Measurements from ENCODE around the gene NOLC1.

The NOLC1 gene

DNA sequence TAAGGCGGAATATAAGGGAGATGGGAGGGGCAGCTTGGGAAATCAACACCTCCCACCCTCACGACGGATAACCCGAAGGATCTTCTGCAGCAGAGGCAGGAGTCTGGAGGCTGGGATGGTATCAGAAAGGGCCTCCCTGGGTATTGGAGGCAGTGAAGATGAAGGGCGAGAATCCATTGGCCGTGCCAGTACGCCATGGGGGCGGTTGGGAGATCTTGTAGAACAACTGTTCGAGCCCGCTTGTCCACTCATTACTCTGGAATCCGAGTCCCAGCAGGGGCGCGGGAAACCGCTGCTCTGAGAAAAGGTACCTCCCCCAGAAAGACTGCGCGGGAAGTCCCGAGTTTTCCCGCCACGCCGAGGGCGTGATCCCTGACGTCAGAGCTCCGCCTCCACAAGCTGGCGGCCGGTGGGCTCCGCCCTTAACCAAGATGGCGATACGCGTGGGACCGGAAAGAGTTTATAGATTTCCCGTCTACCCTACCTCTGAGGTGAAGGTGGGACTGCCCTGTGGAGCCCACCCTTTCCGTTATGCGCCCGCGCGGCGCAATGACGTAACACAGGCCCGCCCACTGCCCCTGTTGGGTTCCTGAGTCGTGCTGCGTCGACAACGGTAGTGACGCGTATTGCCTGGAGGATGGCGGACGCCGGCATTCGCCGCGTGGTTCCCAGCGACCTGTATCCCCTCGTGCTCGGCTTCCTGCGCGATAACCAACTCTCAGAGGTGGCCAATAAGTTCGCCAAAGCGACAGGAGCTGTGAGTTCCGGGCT lies at the start of gene NOLC1:
Gene NOLC1, plus strand, starts transcription at position 616 of the 771 bp plus-strand sequence. Its CDS starts 22 bp downstream, at position 638.
- DNase-seq: peak; percentile 100

DNA sequence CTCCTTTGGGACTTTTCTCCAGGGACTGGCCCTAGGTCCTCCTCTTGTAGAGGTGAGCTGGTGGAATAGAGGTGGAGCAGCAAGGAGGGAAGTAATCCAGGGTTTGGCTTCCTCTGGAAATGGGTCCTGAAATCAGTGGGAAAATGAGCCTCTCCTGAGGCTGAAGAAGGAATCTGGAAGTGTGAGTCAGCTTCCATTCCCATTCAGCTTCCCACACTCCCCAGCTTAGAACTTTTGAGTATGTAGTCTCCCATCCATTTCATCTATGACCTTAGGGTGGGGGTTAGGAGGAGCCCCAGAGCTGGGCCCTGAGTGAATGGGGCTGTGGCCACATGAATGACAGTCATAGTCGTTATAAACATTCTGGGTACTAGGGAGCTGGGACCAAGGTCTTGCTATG lies 49.8 kb upstream of the NOLC1 start:
- no peak for DNase-seq

DNA sequence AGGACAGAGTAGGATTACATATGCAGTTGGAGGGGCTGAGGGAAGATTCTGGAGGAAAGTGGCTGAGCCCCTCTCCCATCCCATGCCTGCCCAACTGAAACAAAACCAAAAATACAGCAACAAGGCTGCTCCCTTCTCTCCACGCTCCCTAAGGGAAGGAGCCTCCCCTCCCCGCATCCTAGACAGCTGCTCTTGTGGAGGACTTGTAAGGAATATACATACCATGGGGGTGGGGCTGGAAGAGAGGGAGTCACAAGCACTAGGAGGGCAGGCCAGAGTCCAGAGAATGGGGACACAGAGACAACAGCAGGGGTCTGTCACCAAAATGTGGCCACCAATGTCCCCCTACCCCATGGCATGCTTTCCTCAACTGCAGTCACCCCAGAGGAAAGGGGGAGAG lies 45.2 kb upstream of the NOLC1 start:
- DNase-seq: no peak

DNA sequence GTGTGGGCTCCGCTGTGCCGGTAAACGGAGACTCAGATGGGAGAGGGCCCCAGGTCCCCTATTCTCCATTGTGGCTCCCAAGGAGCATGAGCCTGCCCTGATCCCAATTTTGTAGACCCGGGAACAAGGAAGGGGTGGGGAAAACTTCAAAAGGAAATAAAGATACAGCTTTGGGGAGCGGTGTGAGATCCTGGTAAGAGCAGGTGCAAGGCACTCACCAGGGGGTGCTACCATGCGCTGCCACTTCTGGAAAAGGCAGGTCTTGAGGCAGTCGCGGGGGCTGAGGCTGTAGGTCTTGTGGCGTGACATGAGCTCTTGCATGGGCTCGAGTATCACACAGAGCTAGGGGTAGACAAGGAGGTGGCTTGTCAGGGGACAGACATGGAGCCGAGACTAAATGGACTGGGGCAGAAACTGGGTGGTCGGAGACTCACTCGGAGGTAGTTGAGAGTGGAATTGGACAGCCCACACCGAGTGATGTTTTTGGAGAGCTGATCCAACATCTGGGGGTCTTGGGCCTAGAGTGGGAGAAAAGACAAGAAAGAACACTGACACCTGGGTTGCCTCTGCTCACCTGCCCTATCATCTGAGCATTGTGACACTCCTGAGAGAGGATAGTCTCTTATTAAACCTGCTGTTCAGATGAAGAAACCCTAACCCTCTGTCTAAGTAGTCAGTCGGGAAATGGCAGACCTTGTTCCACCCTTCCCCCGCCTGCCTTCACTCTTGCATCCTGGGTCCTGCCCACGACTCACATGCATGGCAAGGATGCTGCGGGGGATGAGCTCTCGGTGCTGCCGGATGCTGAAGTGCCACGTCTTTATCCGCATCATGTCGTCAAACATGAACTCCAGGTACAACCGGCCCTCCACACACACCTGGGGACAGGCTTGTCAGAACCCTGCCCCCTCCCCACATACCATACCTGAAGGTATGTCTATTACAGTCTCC lies 42.7 kb upstream of the NOLC1 start:
- no peak for DNase-seq

DNA sequence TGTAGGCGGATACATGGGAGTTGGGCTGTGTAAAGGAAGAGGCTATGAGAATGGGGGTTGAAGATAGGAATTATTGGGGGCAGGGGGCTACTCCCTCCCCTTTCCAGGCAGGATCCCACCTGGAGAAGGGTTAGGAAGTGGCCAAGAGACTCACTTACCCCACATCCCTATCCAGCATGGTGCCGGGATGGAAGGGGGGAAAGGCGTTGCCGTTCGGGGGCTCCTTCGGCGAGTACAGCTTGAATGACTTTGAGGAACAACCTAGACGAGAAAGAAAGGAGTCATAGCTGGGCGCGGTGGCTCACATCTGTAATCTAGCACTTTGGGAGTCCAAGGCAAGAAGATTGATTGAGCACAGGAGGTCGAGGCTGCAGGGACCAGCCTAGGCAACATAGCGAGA lies 40.9 kb upstream of the NOLC1 start:
- DNase-seq: no peak

DNA sequence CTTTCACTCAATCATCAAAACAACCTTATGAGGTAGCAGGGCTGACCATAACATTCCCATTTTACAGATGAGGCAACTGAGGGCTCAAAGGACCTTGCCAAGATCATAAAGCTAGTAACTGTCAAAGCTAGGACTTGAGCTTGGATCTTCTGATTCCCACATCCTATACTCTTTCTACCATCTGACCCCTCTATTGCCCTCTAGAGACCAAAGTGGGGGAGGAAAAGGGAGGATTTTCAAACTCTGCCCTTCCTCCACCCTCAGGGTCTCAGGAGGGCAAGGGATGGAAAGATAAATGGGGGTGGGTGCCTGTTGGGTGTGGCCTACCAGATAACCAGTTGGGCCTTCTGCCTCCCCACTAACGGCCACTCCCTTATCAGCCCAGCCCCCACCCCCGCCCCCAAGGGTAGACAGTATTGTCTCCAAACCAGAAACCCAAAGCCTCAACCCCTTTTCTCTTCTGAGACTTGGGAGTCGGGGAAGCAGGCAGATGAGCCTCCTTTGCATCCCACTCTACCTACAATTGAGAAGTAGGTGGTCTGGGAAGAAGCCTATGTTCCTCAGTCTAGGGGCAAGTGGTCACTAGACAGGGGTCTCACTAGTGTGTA lies 39.9 kb upstream of the NOLC1 start:
- DNase-seq: no peak

DNA sequence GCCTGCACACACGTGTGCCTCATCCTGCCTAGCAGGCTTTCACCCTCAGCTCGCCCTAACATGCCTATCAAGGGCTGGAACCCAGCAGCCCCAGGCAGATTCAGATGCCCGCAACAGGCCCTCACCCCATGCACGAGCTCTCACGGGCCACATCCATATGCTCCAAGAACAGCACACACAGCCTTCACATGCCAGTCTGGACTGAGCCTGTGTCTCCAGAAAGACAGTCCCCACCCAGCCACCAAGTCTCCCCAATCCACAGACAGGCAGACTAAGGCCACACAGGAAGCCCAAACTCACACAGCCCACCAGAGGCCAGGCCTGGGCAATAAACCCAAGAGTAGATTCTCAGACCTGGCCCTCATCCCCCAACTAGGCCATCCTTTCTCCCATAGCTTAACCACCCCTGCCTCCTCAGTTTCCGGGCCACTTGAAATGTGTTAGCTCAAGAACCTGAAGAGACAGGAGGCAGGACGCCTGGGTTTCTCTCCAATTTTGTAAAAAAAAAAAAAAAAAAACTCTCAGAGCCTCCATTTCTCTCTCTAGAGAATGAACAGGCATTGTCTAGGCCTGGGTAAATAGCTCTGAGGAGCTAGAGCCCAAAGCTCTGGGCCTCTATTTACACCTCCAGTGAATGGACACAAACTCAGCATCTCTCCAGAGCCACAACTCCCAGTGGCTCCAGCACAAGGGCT lies 38.8 kb upstream of the NOLC1 start:
- no peak for DNase-seq

DNA sequence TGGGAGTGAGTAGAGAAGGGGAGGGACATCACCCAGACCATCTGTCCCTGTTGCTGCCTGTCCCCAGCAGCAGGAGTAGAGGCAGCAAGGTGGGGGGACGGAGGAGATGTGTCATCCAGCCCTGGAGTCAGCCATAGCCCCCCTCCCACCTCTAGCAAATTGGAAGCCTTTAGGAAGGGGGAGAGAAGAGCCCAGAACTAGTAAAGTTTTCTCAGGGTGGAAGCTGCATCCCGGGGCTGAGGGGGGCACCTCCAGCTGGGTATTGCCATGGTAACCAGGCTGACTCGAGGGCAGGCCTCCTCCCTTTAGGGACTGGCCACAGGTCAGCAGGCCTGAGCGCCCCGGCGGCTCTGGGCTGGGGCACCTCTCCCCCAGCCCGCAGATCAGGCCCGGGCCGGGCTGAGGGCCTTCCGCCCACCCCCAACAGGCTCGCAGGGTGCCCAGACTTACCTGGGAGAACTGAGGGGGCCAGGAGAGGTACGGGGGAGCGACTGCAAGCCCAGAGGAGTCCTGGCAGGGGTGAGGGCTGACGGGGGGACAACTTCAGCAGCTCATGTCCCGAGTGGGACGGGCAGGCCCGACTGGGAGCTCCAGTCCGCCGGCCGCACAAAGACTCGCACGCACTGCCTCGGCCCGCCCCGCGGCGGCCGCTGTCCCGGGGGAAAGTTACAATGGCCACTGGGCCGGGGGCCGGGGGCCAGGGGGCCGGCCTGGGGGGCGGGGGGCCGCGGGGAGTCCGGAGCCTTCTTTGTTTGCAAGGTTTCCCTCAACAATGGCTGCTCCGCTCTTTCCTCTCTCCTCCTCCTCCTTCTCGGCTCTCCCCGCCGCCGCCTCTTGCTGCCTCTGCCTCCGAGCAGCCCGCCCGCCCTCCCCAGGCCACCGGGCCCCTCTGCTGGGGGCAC lies 38.0 kb upstream of the NOLC1 start:
- peak; percentile 60 for DNase-seq

DNA sequence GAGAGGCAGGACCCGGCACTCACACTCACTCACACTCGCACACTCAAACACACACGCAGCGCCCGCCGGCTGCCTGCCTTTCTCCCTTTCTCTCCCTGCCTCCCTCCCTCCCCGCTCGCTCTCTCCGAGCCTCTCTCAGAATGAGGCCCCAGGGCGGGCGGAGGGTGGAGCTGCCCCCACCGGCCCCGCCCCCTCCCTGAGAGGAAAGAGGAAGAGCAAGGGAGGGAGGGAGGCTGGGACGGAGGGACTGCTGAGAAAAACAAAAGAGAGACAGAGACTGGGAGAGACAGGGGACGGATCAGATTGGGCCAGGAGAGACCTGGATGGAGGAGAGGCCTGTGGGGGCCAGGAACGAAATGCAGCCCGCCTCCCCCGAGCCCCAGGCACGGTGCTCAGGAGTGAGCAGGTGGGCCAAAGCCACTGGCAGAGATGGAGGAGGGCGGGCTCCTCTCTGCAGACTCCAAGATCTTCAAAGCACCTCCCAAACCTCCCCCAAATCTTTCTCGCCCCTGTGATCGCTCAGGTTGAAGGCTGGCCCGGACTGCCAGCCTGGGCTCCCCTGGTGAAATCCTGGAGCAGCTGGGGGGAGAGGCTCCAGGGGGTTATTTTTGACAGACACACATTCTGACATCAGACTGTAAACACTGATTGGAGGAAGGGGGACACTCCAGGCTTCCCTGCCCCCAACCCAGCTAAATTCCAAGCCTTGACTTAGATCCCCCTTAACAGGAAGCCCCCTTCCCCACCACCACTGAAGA lies 37.1 kb upstream of the NOLC1 start:
- peak; percentile 92 for DNase-seq

- DNase-seq: no peak
These were observed 36.4 kb upstream of the NOLC1 start for GRCh38 chr10:102115775-102116174.

GRCh38 chr10:102116656-102117055 lies 35.5 kb upstream of the NOLC1 start:
- no peak for DNase-seq

DNA sequence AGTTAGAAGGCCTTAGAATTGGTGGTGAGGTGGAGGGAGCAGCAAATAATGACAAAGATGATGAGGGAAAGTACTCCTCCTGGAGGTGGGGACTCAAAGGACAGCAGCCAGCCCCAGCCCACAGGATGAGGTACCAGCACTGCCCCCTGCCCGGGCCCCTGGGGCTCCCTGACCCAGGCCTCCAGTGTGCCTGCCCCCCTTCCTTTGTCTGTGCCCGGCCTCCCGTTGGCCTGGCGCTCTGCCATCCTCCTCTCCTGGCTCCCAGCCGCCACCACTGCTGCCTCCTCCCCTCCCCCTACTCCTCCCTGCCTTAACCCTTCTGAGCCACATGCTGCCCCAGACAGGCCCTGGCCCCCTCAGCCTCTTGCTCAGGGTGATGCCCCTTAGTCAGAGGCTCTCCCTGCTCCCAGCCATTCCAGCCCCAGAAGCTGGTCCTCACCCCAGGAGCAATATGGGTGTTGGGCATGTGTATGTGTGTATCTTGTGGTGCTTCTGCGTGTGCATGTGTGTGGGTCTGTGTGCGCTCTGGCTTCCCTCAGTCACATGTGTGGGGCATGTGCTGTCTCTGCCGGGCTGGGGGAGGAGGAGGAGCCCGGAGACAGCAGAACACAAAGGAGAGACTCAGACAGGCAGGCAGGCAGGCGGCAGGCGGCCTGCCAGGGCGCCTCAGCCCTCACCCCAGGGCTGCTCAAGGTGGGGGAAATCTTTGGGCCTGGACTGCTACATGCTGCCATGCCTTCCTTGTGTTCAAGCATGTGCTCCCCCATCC lies 34.6 kb upstream of the NOLC1 start:
- peak; percentile 77 for DNase-seq

DNA sequence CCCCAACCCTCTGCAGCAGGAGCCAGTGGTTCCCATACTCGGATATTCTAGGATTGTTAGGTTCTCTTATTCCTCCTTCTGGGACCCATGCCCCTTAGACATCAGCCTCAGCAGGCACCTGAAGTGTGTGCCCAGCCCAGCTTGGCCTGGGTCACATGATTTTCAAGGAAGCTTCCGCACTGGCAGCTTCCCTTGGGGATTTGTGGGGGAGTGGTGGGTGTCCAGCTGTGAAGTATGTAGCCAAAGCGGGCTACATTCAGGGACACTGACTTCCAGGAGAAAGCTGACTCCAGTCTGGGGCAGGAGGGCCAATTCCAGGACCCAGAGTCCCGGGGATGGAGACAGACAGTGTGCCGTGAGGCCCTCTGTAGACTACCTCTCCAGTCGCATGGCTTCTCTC lies 33.3 kb upstream of the NOLC1 start:
- peak; percentile 65 for DNase-seq

GRCh38 chr10:102119417-102120141 lies 32.6 kb upstream of the NOLC1 start:
- peak; percentile 76 for DNase-seq

DNA sequence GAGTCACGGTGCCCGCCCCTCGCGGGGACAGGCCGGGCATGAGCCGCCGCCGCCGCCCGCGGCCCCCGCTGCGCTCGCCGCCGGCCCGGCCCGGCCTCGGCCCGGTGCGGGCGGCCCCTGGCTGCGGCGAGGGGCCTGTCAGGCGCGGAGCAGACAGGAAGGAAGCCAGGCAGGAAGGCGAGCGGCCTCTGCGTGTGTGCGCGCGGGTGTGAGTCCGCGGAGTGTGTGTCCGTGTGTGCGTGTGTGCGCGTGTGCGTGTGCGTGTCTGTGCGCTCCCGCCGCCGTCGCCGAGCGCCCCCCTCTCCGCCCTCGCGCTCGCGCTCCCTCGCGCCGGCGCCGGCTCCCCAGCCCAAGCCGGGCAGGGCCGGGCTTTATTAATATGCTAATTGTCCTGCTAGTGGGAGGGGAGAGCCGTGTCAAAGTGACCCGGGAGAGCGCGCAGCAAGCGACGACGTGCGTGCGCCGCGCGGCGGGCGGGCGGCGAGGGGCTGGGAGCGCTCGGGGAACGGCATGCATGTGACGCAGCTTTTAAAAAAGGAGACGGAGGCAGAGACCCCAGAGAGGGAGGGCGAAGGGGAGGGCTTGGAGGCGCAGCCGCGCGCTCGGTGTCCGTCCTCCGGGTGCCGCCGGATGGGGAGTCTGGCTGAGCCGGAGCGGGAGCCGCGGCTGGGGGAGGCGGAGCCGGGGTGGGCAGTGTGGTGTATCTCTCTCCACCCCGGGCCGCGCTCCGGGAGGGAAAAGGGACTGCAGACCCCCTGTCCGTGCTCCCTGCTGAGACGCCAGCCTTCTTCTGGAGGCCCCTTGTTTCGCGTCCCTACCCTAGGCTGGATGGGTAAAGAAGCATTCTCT lies 31.8 kb upstream of the NOLC1 start, which contains the start of gene LDB1:
Gene LDB1, minus strand, starts transcription at position 227 of the 849 bp plus-strand sequence. CDS start 258 bp downstream, outside the sequence.
- DNase-seq: peak; percentile 84

DNA sequence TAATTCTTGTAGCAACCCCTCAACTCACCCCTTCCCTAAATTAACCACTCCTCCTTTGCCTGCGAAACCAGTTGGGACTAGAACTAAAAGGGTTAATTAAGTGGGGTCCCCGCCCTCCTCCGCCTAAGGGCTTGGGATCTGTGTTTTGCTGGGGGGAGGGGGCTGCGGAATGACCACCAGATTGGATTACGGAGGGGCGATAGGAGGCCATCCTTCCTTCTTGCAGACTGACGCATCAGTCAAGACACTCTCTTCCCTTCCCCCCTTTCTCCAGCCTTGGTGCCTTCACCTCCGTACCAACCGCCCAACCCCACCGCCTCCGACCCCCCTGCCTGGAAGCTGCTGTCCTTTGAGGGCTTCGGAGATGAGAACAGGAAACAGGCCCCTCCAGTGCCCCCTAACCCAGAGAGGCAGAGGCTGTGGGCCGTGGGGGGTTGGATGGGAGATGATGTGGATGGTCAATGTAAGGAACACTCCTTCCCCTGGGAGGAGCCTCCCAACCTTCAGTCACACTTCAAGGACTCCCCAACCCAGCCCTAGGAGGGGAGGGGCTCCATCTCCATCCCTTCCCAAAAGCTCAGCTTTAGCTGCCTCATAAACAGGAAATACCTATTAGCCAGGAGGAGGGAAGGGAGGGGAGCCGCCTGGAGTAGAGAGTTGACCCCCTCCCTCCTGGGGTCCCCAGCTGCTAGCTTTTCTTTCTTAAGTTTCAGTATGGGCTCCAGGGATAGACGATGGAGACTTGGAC lies 31.0 kb upstream of the NOLC1 start:
- no peak for DNase-seq

GRCh38 chr10:102121739-102122372 lies 30.3 kb upstream of the NOLC1 start:
- DNase-seq: no peak

All from activated CD8-positive, alpha-beta memory T cell treated with anti-CD3 and anti-CD28 coated beads, Interleukin-2, amount 50 U/mL, for 48 hours (primary cell).